Measurements from ENCODE around the gene B3GALNT2.

DNA sequence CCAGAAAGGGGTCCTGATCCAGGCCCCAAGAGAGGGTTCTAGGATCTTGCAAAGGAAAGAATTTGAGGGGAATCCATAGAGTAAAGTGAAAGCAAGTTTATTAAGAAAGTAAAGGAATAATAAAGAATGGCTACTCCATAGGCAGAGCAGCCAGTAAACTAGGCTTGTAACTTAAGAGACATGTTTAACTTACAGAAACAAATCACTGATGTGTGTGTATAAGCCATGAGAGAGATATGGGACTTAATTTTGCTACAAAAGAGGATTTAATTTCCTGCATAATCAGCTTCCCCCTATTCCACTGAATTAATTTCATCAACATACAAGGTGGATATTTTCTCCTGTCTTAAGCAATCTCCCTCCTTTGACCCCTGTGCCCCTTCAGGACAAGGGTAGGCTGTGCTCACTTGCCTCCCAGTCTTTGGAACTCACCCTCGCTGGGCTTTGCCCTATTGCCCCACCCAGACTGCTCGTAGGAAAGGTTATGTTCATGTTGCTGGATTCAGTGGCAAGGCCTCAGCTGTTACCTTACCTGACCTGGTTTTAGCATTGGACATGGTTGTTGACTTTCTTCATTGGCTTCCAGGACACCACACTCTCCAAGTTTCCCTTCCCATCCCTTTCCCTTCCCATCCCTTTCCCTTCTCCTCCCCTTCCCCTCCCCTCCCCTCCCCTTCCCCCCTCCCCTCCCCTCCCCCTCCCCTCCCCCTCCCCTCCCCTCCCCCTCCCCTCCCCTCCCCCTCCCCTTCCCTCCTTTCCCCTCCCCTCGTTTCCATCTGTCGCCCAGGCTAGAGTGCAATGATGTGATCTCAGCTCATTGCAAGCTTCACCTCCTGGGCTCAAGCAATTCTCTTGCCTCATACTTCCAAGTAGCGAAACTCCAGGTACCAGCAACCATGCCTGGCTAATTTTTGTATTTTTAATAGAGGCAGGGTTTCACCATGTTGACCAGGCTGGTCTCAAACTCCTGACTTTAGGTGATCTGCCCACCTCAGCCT, 92.5 kb downstream of the B3GALNT2 start:
- no peak for TF ChIP-seq NRF1 (IDR thresholded peaks at IDR 0.05; ENCODE audit: low read depth, low read length)
- TF ChIP-seq, protein P1, sequence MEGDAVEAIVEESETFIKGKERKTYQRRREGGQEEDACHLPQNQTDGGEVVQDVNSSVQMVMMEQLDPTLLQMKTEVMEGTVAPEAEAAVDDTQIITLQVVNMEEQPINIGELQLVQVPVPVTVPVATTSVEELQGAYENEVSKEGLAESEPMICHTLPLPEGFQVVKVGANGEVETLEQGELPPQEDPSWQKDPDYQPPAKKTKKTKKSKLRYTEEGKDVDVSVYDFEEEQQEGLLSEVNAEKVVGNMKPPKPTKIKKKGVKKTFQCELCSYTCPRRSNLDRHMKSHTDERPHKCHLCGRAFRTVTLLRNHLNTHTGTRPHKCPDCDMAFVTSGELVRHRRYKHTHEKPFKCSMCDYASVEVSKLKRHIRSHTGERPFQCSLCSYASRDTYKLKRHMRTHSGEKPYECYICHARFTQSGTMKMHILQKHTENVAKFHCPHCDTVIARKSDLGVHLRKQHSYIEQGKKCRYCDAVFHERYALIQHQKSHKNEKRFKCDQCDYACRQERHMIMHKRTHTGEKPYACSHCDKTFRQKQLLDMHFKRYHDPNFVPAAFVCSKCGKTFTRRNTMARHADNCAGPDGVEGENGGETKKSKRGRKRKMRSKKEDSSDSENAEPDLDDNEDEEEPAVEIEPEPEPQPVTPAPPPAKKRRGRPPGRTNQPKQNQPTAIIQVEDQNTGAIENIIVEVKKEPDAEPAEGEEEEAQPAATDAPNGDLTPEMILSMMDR (IDR thresholded peaks at IDR 0.05; ENCODE audit: control extremely low read depth in 1 of 3, insufficient read depth in 1 of 3, low read depth in 1 of 3, low read length in 3 of 3), result no peak
- TF ChIP-seq CEBPB (IDR thresholded peaks at IDR 0.05; ENCODE audit: low read depth, low read length), result no peak
- TF ChIP-seq YY1 (IDR thresholded peaks at IDR 0.05; ENCODE audit: low read depth, low read length), result no peak
- no peak for TF ChIP-seq ATF3 (IDR thresholded peaks at IDR 0.05; ENCODE audit: insufficient read depth, low read depth, low read length)
- TF ChIP-seq HDAC6 (IDR thresholded peaks at IDR 0.05; ENCODE audit: low read depth, low read length), result no peak
- TF ChIP-seq KDM5A (IDR thresholded peaks at IDR 0.05; ENCODE audit: low read length), result no peak
- no peak for TF ChIP-seq PHF8 (conservative IDR thresholded peaks at IDR 0.05; ENCODE audit: low read depth, low read length)
- no peak for TF ChIP-seq EP300 (IDR thresholded peaks at IDR 0.05; ENCODE audit: borderline replicate concordance in 1 of 2, low read depth in 2 of 2, low read length in 2 of 2)
- TF ChIP-seq POLR2A (IDR thresholded peaks at IDR 0.05; ENCODE audit: control extremely low read depth in 1 of 2, low read depth in 2 of 2, low read length in 2 of 2), result no peak

Measured in H1 (cell line).